ENCODE data around the gene R3HDM2.
"Not testable (repeated sequence)": the region's sequence is repeated elsewhere in the genome, so short reads cannot be mapped to it uniquely, and the experiment has no call there.

The R3HDM2 gene

GRCh38 chr12:57372233-57372632, 58.6 kb downstream of the R3HDM2 start:
- TF ChIP-seq CTCF (conservative IDR thresholded peaks at IDR 0.05; ENCODE audit: low read depth, low read length), result no peak
- no peak overlapping the region for H3K4me3 ChIP-seq (ENCODE audit: low read depth, low read length)
- peak; percentile 18 for DNase-seq (ENCODE audit: low read depth)

GRCh38 chr12:57370696-57371095, 60.1 kb downstream of the R3HDM2 start:
- no peak for TF ChIP-seq CTCF (conservative IDR thresholded peaks at IDR 0.05; ENCODE audit: low read depth, low read length)
- no peak overlapping the region for H3K4me3 ChIP-seq (ENCODE audit: low read depth, low read length)
- peak; percentile 39 for DNase-seq (ENCODE audit: low read depth)

GRCh38 chr12:57370072-57370471, 60.8 kb downstream of the R3HDM2 start:
- H3K4me3 ChIP-seq (ENCODE audit: low read depth, low read length), result no peak overlapping the region
- no peak for TF ChIP-seq CTCF (conservative IDR thresholded peaks at IDR 0.05; ENCODE audit: low read depth, low read length)
- no peak for DNase-seq (ENCODE audit: low read depth)

- no peak overlapping the region for H3K4me3 ChIP-seq (ENCODE audit: low read depth, low read length)
- DNase-seq (ENCODE audit: low read depth), result no peak
- no peak for TF ChIP-seq CTCF (conservative IDR thresholded peaks at IDR 0.05; ENCODE audit: low read depth, low read length)
Observed at GRCh38 chr12:57369202-57369601, 61.6 kb downstream of the R3HDM2 start.

- no peak overlapping the region for H3K4me3 ChIP-seq (ENCODE audit: low read depth, low read length)
- DNase-seq (ENCODE audit: low read depth), result peak; percentile 30
- TF ChIP-seq CTCF (conservative IDR thresholded peaks at IDR 0.05; ENCODE audit: low read depth, low read length), result no peak
Observed at GRCh38 chr12:57368349-57369095, 62.3 kb downstream of the R3HDM2 start.

- DNase-seq (ENCODE audit: low read depth), result peak; percentile 12
- TF ChIP-seq CTCF (conservative IDR thresholded peaks at IDR 0.05; ENCODE audit: low read depth, low read length), result no peak
- H3K4me3 ChIP-seq (ENCODE audit: low read depth, low read length), result no peak overlapping the region
Observed at GRCh38 chr12:57367121-57367520, 63.7 kb downstream of the R3HDM2 start.

GRCh38 chr12:57366315-57366714, 64.5 kb downstream of the R3HDM2 start:
- no peak for DNase-seq (ENCODE audit: low read depth)
- no peak overlapping the region for H3K4me3 ChIP-seq (ENCODE audit: low read depth, low read length)
- no peak for TF ChIP-seq CTCF (conservative IDR thresholded peaks at IDR 0.05; ENCODE audit: low read depth, low read length)

GRCh38 chr12:57364156-57364555, 66.7 kb downstream of the R3HDM2 start:
- not testable (repeated sequence) for DNase-seq (ENCODE audit: low read depth); H3K4me3 ChIP-seq (ENCODE audit: low read depth, low read length)

Measured in choroid plexus epithelial cell (primary cell).